Measurements from ENCODE around the gene KRT5. TPM values are rescaled to one million over a fixed set of nuclear protein-coding genes. Genes with fewer than 3 reads are reported as not detected.

KRT5 gene
- total RNA-seq, 2 experiments from 2014 or later: 0.91 TPM; not detected in 1

DNA sequence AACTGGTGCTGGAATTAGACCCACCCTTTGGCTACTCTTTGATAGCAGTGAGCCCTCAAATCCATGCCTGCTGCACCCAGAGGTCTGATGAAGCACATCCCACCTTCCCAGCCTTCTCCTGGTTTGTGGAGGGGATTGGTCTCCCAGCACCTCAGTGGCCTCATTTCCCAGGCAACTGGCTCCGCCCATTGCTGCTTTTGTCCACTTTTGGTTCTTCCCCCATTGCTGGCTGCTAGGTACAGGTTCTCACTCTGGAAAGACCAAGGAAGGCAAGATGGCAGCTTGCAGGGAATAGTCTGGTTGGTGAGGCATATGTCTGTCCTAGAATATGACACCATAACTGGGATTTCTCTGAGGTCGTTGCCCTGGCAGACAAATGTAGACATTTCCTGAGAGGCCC, 10.2 kb upstream of the KRT5 start:
- Histone ChIP-seq H4K20me1 (ENCODE audit: insufficient read depth, low read length) (no peaks in the 10 kb centered on the region), H3K36me3 (ENCODE audit: insufficient read depth, low read length) (no peaks in the 10 kb centered on the region), H2AFZ (ENCODE audit: low read length) (no peak overlapping the region), H3K27ac (ENCODE audit: low read depth, low read length, poor library complexity, severe bottlenecking) (no peak overlapping the region), H3K4me1 (ENCODE audit: insufficient read depth, low read length, poor library complexity, severe bottlenecking) (no peaks in the 10 kb centered on the region), H3K4me3 (ENCODE audit: low read depth, low read length, poor library complexity, severe bottlenecking) (no peak overlapping the region), H3K9me2 (ENCODE audit: insufficient read depth, low read length) (no peaks in the 10 kb centered on the region), H3K9me3 (ENCODE audit: low read length) (no peaks in the 10 kb centered on the region), H3K4me2 (ENCODE audit: low read length) (no peak overlapping the region), H3K79me2 (ENCODE audit: insufficient read depth, low read depth, low read length) (no peaks in the 10 kb centered on the region)
- intact Hi-C loops (cut with micrococcal nuclease; ENCODE audit: unreplicated experiment): no loop called here
- no peak for DNase-seq (ENCODE audit: low spot score)
- POLR2A ChIA-PET: no interaction called here
- TF ChIP-seq, protein P1, sequence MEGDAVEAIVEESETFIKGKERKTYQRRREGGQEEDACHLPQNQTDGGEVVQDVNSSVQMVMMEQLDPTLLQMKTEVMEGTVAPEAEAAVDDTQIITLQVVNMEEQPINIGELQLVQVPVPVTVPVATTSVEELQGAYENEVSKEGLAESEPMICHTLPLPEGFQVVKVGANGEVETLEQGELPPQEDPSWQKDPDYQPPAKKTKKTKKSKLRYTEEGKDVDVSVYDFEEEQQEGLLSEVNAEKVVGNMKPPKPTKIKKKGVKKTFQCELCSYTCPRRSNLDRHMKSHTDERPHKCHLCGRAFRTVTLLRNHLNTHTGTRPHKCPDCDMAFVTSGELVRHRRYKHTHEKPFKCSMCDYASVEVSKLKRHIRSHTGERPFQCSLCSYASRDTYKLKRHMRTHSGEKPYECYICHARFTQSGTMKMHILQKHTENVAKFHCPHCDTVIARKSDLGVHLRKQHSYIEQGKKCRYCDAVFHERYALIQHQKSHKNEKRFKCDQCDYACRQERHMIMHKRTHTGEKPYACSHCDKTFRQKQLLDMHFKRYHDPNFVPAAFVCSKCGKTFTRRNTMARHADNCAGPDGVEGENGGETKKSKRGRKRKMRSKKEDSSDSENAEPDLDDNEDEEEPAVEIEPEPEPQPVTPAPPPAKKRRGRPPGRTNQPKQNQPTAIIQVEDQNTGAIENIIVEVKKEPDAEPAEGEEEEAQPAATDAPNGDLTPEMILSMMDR (conservative IDR thresholded peaks at IDR 0.05; ENCODE audit: low read length): no peak
- TF ChIP-seq EZH2phosphoT487 (IDR thresholded peaks at IDR 0.05; ENCODE audit: borderline replicate concordance, low read depth, low read length): no peak
- CTCF ChIA-PET (ENCODE audit: unreplicated experiment): no interaction called here
- no TSS peak for BruUV-seq (replicated peaks)

- DNase-seq (ENCODE audit: low spot score): no peak
- Histone ChIP-seq H3K4me1 (ENCODE audit: insufficient read depth, low read length, poor library complexity, severe bottlenecking) (no peaks in the 10 kb centered on the region), H3K4me3 (ENCODE audit: low read depth, low read length, poor library complexity, severe bottlenecking) (no peak overlapping the region), H3K36me3 (ENCODE audit: insufficient read depth, low read length) (no peaks in the 10 kb centered on the region), H3K4me2 (ENCODE audit: low read length) (no peak overlapping the region), H3K27ac (ENCODE audit: low read depth, low read length, poor library complexity, severe bottlenecking) (no peak overlapping the region), H3K79me2 (ENCODE audit: insufficient read depth, low read depth, low read length) (no peaks in the 10 kb centered on the region), H3K9me3 (ENCODE audit: low read length) (no peaks in the 10 kb centered on the region), H3K9me2 (ENCODE audit: insufficient read depth, low read length) (no peaks in the 10 kb centered on the region), H2AFZ (ENCODE audit: low read length) (no peak overlapping the region), H4K20me1 (ENCODE audit: insufficient read depth, low read length) (no peaks in the 10 kb centered on the region)
- intact Hi-C loops (cut with micrococcal nuclease; ENCODE audit: unreplicated experiment): no loop called here
- no peak for TF ChIP-seq EZH2phosphoT487 (IDR thresholded peaks at IDR 0.05; ENCODE audit: borderline replicate concordance, low read depth, low read length)
- TF ChIP-seq, protein P1 (conservative IDR thresholded peaks at IDR 0.05; ENCODE audit: low read length): no peak
- POLR2A ChIA-PET: no interaction called here
- CTCF ChIA-PET (ENCODE audit: unreplicated experiment): no interaction called here
- no TSS peak for BruUV-seq (replicated peaks)
Observed at GRCh38 chr12:52529846-52530245, 9.7 kb upstream of the KRT5 start.

DNA sequence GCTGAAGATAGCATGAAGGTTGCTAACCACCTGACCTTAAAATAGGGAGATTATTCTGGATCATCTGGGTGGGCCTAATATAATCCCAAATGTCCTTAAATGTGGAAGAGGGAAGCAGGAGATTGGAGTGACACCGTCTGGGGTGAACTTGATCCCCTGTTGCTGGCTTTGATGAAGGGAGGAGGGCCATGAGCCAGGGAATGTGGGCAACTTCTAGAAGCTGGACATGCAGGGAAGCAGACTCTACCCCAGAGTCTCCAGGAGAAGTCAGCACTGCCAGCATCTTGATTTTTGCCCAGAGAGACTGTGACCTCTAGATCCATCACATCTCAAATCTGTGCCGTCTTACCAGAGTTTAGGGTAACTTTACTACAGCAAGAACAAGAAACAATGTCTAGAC, 9.2 kb upstream of the KRT5 start:
- POLR2A ChIA-PET: no interaction called here
- no peak for DNase-seq (ENCODE audit: low spot score)
- TF ChIP-seq, protein P1 (conservative IDR thresholded peaks at IDR 0.05; ENCODE audit: low read length): no peak
- TF ChIP-seq EZH2phosphoT487 (IDR thresholded peaks at IDR 0.05; ENCODE audit: borderline replicate concordance, low read depth, low read length): no peak
- Histone ChIP-seq H3K27ac (ENCODE audit: low read depth, low read length, poor library complexity, severe bottlenecking) (no peak overlapping the region), H3K4me1 (ENCODE audit: insufficient read depth, low read length, poor library complexity, severe bottlenecking) (no peaks in the 10 kb centered on the region), H2AFZ (ENCODE audit: low read length) (no peak overlapping the region), H3K4me2 (ENCODE audit: low read length) (no peak overlapping the region), H3K36me3 (ENCODE audit: insufficient read depth, low read length) (no peaks in the 10 kb centered on the region), H3K79me2 (ENCODE audit: insufficient read depth, low read depth, low read length) (no peaks in the 10 kb centered on the region), H3K9me2 (ENCODE audit: insufficient read depth, low read length) (no peaks in the 10 kb centered on the region), H3K9me3 (ENCODE audit: low read length) (no peaks in the 10 kb centered on the region), H3K4me3 (ENCODE audit: low read depth, low read length, poor library complexity, severe bottlenecking) (no peak overlapping the region), H4K20me1 (ENCODE audit: insufficient read depth, low read length) (no peaks in the 10 kb centered on the region)
- intact Hi-C loops (cut with micrococcal nuclease; ENCODE audit: unreplicated experiment): no loop called here
- BruUV-seq (replicated peaks): no TSS peak
- CTCF ChIA-PET (ENCODE audit: unreplicated experiment): no interaction called here
